Measurements from ENCODE around the gene OSBPL6.
"Not testable (repeated sequence)": the region's sequence is repeated elsewhere in the genome, so short reads cannot be mapped to it uniquely, and the experiment has no call there.

OSBPL6 gene

GRCh38 chr2:178301649-178302238, 107.4 kb downstream of the OSBPL6 start:
- DNase-seq (ENCODE audit: low read depth): no peak

GRCh38 chr2:178304333-178304732, 110.0 kb downstream of the OSBPL6 start:
- no peak for DNase-seq (ENCODE audit: low read depth)

- no peak for DNase-seq (ENCODE audit: low read depth)
These were observed 112.2 kb downstream of the OSBPL6 start for GRCh38 chr2:178306352-178307073.

- no peak for DNase-seq (ENCODE audit: low read depth)
These were observed 113.3 kb downstream of the OSBPL6 start for GRCh38 chr2:178307650-178308049.

GRCh38 chr2:178309541-178309940, 115.2 kb downstream of the OSBPL6 start:
- DNase-seq (ENCODE audit: low read depth): no peak

GRCh38 chr2:178315078-178315477, 120.8 kb downstream of the OSBPL6 start:
- DNase-seq (ENCODE audit: low read depth): no peak

- DNase-seq (ENCODE audit: low read depth): no peak
These were observed 121.2 kb downstream of the OSBPL6 start for GRCh38 chr2:178315488-178315948.

GRCh38 chr2:178317811-178318210, 123.5 kb downstream of the OSBPL6 start:
- no peak for DNase-seq (ENCODE audit: low read depth)

GRCh38 chr2:178320011-178320585, 125.8 kb downstream of the OSBPL6 start:
- no peak for DNase-seq (ENCODE audit: low read depth)

- no peak for DNase-seq (ENCODE audit: low read depth)
These were observed 127.8 kb downstream of the OSBPL6 start for GRCh38 chr2:178322068-178322467.

- DNase-seq (ENCODE audit: low read depth): not testable (repeated sequence)
These were observed 129.0 kb downstream of the OSBPL6 start for GRCh38 chr2:178323331-178323730.

- no peak for DNase-seq (ENCODE audit: low read depth)
These were observed 129.8 kb downstream of the OSBPL6 start for GRCh38 chr2:178324077-178324476.

- DNase-seq (ENCODE audit: low read depth): no peak
These were observed 131.0 kb downstream of the OSBPL6 start for GRCh38 chr2:178325268-178325667.

GRCh38 chr2:178327516-178327915, 133.2 kb downstream of the OSBPL6 start:
- DNase-seq (ENCODE audit: low read depth): no peak

- DNase-seq (ENCODE audit: low read depth): no peak
These were observed 133.7 kb downstream of the OSBPL6 start for GRCh38 chr2:178328037-178328436.

GRCh38 chr2:178330175-178331017, 136.1 kb downstream of the OSBPL6 start:
- DNase-seq (ENCODE audit: low read depth): no peak

GRCh38 chr2:178331474-178332432, 137.4 kb downstream of the OSBPL6 start:
- DNase-seq (ENCODE audit: low read depth): no peak

- DNase-seq (ENCODE audit: low read depth): no peak
These were observed 139.5 kb downstream of the OSBPL6 start for GRCh38 chr2:178333851-178334250.

GRCh38 chr2:178335230-178335629, 140.9 kb downstream of the OSBPL6 start:
- DNase-seq (ENCODE audit: low read depth): no peak

- no peak for DNase-seq (ENCODE audit: low read depth)
These were observed 149.8 kb downstream of the OSBPL6 start for GRCh38 chr2:178344121-178344520.

- DNase-seq (ENCODE audit: low read depth): no peak
These were observed 151.6 kb downstream of the OSBPL6 start for GRCh38 chr2:178345951-178346350.

Data from activated gamma-delta T cell treated with anti-CD3 and anti-CD28 coated beads, Interleukin-2, amount 50 U/mL, for 16 hours (primary cell).